ENCODE results near the gene TRPM3.

DNA sequence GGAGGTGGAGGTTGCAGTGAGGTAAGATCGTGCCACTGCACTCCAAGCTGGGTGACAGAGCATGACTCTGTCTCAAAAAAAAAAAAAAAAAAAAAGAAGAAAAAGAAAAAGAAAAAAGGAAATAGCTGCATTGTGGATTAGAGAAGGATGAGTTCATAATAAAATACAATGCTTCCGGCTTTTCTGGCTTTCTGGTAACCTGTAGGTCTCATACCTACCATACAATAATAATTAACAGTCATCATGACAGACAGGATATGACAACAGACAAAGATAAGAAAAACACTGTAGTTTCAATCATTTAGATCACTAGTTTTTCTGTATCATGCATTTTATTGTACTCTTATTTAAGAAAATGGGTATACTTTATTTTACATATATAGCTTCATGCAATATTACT, 40.7 kb upstream of the TRPM3 start:
- TF ChIP-seq, protein P1, sequence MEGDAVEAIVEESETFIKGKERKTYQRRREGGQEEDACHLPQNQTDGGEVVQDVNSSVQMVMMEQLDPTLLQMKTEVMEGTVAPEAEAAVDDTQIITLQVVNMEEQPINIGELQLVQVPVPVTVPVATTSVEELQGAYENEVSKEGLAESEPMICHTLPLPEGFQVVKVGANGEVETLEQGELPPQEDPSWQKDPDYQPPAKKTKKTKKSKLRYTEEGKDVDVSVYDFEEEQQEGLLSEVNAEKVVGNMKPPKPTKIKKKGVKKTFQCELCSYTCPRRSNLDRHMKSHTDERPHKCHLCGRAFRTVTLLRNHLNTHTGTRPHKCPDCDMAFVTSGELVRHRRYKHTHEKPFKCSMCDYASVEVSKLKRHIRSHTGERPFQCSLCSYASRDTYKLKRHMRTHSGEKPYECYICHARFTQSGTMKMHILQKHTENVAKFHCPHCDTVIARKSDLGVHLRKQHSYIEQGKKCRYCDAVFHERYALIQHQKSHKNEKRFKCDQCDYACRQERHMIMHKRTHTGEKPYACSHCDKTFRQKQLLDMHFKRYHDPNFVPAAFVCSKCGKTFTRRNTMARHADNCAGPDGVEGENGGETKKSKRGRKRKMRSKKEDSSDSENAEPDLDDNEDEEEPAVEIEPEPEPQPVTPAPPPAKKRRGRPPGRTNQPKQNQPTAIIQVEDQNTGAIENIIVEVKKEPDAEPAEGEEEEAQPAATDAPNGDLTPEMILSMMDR (IDR thresholded peaks at IDR 0.05): no peak
- no peak for TF ChIP-seq POLR2A (IDR thresholded peaks at IDR 0.05)

Data from vagina (tissue), 2 donors.